NOMO-1 treated with DMSO at 0.1 percent for 48 hours (cell line): ENCODE measurements around the gene CDC20.

Experiments
- DNase-seq: peaks from one replicate; lab custom pipeline; 2025; ENCODE audit not compliant: unreplicated experiment; lab: John Stamatoyannopoulos, UW

CDC20 gene

DNA sequence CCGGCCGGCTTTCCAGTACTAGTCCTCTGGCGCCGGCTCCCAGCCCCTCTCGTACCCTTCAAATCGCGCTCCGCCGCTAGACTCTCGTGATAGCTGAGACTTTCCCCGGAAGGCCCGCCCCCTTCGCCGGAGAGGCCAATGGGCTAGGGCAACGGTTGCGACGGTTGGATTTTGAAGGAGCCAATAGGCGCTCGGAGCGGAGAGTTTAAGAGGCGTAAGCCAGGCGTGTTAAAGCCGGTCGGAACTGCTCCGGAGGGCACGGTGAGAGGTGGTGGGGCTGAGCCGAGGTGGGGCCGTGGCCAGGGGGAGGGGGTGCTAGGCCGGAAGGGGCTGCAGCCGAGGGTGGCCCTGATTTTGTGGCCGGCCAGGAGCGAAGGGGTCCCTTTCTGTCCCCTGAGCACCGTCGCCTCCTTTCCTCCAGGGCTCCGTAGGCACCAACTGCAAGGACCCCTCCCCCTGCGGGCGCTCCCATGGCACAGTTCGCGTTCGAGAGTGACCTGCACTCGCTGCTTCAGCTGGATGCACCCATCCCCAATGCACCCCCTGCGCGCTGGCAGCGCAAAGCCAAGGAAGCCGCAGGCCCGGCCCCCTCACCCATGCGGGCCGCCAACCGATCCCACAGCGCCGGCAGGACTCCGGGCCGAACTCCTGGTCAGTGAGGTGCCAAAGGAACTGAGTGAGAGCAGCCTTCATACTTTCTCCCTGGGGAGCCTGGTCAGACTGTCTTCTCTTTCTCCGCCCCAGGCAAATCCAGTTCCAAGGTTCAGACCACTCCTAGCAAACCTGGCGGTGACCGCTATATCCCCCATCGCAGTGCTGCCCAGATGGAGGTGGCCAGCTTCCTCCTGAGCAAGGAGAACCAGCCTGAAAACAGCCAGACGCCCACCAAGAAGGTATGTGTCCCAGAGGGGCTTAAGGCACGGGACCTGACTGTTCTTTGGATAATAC, at the start of gene CDC20:
TSS of gene CDC20 (plus strand) at position 236 of the 948 bp plus-strand sequence. CDS start at position 471, 235 bp downstream.
- DNase-seq: peak; percentile 99

DNA sequence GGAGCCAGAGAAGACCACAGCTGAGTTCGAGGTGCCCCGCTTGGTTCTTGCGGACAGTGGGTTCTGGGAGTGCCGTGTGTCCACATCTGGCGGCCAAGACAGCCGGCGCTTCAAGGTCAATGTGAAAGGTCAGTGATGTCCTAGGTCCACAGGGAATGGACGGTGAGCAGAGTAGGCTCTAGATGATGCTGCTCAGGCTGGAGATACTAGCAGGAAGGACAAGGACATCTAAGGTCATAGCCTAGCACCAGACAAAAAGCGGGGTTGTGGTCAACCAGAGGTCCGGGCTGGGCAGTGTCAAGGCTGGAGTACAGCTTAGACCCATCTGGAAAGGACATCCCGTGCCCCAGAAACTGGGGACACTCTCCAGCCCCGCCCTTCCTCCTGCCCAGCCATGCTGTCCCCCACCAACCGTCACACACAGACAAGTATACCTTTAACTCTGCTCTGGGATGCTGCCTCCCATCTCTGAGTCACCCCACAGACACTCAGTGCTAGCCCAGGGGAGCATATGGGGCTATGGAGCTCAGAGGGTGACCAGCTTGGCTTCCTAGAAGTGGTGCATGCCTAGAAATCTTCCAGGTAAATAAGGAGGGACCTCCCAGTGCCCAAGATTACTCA, 49.3 kb upstream of the CDC20 start:
- DNase-seq: no peak

DNA sequence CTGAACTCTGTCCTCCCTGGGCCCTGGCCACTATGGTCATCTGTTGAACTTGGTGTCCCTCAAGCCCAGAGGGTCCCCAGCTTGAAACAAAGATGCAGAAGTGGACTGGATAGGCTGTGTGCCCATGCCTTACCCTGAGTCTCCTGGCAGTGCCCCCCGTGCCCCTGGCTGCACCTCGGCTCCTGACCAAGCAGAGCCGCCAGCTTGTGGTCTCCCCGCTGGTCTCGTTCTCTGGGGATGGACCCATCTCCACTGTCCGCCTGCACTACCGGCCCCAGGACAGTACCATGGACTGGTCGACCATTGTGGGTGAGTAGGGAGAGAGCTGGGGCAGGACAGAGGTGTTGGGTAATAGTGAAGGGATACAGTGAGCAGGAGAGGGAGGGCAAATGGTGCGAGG, 47.3 kb upstream of the CDC20 start:
- DNase-seq: no peak

DNA sequence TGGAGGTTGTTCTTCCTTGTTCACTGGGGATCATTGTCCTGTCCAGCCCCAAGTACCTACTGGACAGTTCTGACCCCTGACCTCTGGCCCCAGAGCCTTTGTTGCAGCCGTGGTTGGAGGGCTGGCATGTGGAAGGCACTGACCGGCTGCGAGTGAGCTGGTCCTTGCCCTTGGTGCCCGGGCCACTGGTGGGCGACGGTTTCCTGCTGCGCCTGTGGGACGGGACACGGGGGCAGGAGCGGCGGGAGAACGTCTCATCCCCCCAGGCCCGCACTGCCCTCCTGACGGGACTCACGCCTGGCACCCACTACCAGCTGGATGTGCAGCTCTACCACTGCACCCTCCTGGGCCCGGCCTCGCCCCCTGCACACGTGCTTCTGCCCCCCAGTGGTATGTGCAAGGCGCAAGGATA, 46.6 kb upstream of the CDC20 start:
- no peak for DNase-seq

DNA sequence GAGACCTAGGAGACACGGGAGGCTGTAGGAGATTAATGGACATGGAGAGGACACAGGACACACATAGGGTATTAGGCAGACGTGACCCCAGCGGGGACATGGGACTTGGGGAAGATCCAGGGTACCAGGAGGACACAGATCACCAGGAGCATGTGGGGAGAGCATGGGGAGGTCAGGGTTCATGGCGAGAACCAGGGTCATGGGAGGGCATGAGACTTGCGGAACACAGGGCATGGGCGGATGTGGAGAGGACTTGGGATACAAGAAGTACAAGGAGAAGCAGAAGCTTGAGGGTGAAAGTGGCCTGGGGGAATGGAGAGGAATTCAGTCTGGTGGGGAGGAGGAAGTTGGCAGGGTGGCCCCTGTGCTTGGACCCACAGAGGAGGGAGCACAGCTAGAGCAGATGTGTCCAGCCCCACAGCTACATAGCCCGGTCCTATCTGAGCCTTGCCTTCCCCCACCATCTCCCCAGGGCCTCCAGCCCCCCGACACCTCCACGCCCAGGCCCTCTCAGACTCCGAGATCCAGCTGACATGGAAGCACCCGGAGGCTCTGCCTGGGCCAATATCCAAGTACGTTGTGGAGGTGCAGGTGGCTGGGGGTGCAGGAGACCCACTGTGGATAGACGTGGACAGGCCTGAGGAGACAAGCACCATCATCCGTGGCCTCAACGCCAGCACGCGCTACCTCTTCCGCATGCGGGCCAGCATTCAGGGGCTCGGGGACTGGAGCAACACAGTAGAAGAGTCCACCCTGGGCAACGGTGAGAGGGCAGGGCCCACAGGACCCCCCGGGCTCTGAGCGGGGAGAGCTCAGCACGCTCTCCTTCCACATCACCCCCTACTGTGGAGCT, 45.9 kb upstream of the CDC20 start:
- no peak for DNase-seq

DNA sequence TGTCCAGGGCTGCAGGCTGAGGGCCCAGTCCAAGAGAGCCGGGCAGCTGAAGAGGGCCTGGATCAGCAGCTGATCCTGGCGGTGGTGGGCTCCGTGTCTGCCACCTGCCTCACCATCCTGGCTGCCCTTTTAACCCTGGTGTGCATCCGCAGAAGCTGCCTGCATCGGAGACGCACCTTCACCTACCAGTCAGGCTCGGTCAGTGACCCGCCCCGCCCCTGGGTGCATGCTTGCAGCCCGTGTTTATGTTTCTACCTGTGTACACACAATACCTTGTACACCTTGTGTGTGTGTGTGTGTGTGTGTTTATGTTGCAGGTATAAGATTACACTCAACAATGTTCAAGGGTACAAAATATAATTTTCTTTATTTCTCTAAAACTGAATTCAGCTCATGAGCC, 45.0 kb upstream of the CDC20 start:
- no peak for DNase-seq

DNA sequence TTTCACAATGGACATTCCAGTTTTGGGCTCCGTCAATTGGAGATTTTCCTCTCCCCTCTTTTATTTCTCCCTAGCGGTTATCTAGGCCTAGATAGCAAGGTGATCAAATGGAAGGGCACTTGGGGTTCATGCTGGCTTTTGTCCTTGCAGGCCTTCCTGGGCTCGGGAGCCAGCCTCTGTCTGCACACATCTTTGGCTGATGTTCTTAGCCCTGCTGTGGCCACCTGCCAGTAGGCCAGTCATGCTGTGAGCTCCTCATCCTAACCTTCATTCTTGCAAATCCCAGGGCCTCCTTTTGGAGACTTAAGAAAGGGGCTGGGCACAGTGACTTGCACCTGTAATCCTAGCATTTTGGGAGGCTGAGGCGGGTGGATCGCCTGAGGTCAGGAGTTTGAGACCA, 44.5 kb upstream of the CDC20 start:
- DNase-seq: no peak

DNA sequence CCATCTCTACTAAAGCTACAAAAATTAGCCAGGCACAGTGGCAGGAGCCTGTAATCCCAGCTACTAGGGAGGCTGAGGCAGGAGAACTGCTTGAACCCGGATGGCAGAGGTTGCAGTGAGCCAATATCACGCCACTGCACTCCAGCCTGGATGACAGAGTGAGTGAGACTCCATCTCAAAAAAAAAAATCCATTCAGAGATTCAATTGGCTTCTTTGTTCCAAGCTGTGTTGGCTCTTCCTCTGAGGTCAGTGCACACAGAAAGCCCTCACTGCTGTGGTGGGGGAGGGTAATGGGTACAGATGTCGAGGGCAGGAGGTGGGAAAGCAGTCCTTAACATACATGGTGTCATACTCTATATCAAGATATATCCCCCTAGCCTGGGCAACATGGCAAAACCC, 43.3 kb upstream of the CDC20 start:
- DNase-seq: no peak

DNA sequence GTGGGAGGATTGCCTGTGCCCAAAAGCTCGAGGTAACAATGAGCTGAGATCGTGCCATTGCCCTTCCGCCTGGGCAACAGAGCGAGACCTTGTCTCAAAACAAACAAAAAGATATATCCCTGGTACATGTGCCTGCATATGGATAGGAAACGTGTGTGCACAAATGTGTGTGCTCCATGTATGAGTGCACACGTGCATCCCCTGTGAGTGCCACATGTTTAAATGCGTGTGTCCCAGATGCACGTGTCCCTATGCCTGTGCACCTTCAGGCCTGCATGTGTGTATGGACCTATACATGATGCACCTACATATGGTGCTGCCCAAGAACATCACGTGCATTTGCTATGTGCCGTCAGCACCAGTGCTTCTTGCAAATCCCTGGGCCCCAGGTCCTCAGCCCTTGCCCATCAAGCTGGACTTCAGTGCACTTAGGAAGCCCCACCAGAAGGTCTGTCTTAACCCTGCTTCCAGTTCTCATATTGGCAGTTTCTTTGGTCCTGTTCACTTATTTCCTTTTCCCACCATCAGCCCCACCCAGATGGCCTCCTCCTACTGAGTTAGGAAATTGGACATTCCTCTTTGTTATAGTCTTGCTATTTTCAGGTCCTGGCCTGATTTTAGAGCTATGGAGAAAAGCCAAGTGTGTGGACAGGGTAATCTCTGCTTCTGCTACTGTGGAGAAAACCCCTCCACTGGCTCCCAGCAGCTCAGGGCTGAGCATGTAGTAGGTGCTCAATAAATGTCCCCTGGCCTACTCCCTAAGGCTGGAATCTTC, 42.6 kb upstream of the CDC20 start:
- no peak for DNase-seq

DNA sequence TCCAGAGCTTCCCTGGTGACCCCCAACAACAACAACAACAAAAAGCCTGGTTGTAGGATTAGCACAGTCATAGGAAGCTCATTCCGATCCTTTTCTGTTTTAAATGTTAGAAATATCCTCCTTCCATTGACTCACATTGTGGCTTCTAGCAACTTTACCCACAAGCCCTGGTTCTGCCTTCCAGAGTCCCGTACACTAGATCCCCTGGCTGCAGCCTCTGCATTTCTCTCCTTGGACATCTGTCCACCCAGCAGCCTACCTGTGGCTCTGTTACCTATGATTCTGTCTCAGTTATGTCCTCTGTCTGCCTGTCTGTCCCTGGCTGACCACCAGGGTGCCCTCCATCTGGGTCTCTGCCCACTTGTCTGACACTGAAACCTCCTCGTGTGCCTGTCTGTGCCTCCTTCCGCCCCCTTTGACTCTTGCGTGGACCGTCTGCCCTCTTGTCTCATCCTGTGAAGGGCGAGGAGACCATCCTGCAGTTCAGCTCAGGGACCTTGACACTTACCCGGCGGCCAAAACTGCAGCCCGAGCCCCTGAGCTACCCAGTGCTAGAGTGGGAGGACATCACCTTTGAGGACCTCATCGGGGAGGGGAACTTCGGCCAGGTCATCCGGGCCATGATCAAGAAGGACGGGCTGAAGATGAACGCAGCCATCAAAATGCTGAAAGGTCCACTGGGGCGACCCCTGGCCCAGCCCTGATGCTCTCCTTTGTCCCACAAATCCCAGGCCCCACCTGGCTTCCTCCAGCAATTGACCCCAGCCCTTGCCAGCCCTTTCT, 41.9 kb upstream of the CDC20 start:
- no peak for DNase-seq

DNA sequence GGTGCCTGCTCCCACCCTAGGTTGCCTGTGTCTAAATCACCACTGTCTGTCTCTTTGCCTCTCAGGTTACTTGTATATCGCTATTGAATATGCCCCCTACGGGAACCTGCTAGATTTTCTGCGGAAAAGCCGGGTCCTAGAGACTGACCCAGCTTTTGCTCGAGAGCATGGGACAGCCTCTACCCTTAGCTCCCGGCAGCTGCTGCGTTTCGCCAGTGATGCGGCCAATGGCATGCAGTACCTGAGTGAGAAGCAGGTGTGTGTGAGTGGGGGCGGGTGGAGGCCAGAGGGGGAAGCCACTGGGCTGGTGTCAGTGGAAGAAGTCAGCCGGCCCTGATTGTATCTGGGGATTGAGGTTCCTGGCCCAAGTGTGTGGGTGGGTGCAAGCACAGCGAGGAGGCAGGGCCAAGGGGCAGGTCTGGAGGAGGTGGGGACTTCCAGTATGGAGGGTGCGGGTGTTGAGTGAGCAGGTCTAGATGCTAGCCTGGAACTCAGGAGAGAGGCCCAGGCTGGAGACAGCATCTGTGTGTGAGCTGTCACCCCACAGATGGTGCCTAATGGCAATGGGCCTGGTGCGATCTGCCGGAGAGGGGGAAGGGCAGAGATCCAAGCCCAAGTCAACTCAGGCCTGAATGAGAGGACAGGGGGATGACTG, 40.8 kb upstream of the CDC20 start:
- DNase-seq: no peak

DNA sequence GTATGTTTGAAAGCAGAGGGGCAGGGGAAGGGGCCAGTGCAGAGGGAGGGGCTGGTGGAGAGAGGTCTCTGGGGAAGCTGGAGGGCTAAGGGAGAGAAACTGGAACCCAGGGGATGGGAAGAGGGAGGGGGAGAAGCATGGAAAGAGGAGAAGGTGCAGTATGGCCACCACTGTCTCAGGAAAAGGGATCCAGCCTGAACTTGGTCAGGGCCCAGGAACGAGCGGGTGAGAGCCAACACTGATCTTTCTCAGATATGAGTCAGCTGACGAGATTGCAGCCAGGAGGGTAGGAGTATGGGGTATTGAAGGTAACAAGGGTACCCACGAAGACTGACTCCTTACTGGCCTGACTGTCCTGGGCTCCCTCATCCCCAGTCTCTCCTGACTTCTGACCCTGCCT, 40.0 kb upstream of the CDC20 start:
- no peak for DNase-seq

DNA sequence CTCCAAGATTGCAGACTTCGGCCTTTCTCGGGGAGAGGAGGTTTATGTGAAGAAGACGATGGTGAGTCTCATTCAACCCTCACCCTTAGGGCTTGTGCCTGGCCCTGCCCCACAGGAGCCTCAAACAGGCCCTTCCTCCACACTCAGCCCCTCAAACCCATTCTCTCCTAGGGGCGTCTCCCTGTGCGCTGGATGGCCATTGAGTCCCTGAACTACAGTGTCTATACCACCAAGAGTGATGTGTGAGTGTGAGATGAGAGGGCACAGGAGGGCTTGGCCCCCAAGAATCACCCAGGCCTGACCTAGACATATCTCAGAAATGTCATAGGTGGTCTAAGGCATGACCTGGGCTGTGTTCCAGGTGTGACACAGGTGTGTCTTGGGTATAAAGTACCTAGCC, 39.5 kb upstream of the CDC20 start:
- DNase-seq: no peak

DNA sequence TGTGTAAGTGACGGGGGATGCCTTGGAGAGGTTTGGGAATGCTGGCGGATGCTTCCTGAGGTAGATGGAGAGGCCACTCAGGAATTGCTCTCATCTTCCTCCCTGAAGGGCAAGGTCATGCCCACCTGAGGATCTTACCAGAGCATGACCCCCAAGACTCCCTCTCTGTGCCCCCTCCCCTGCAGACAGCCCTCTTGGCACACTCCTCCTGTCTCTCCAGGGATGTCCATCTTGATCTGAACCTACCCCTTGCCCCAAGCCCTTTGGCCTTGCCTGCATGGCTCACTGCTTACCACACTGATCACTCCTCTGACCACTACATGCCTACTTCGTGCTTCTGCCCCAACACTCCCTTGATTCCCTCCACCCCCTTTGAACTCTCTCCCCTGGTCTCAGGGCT, 39.0 kb upstream of the CDC20 start:
- DNase-seq: no peak

DNA sequence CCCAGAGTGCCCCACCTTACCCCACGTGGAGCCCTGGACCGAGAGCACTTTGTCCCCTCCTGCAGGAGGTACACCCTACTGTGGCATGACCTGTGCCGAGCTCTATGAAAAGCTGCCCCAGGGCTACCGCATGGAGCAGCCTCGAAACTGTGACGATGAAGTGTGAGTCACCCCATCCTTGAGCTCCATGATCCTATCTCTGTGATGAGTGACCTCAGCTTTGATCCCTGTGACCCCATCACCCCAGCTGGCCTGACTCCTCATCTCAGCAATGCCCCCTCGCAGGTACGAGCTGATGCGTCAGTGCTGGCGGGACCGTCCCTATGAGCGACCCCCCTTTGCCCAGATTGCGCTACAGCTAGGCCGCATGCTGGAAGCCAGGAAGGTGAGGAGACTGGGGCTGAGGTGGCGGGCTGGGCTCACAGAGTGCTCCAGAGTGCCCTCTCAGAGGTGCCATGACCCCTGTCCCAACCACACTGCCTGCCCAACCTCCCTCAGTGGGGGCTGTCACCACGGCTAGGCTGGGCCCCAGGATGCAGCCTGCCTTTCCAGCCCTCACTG, 37.4 kb upstream of the CDC20 start:
- no peak for DNase-seq

DNA sequence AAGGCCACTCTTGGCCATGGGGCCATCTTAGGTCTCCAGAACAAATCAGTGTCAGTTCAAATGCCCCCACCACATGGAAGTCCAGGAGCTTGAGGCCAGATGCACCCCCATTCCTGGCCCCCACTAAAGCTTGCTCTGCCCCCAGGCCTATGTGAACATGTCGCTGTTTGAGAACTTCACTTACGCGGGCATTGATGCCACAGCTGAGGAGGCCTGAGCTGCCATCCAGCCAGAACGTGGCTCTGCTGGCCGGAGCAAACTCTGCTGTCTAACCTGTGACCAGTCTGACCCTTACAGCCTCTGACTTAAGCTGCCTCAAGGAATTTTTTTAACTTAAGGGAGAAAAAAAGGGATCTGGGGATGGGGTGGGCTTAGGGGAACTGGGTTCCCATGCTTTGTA, 36.3 kb upstream of the CDC20 start:
- no peak for DNase-seq

DNA sequence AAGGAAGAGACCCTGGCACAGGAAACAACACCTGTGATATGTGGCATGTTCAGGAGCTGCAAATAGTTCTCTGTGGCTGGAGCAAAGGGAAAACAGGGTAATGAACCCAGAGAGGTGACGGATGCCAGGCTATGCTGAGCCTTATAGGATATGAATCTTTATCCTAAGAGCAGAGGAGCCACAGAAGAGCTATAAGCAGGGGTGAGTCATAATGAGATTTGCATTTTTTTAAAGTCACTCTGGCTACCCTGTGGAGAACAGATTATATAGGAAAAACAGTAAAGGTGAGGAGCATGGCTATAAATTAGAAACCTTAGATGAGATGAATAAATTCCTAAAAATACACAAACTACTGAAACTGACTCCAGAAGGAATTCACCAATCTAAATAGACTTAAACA, 34.0 kb upstream of the CDC20 start:
- DNase-seq: no peak

DNA sequence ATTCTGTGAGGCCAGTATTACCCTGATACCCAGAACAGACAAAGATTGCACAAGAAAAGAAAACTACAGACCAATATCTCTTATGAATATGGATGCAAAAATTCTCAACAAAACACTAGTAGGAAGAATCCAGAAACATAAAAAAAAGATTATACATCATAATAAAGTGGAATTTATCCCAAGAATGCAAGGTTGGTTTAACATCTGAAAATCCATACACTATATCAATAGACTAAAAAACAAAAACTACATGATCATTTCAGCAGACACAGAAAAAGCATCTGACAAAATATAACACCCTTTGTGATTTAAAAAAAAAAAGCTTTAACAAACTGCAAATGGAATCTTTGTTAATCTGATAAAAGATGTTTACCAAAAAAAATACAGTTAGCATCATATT, 33.4 kb upstream of the CDC20 start:
- DNase-seq: no peak
